ENCODE measurements around the gene OR4F6. TPM values are rescaled to one million over a fixed set of nuclear protein-coding genes. Genes with fewer than 3 reads are reported as not detected.
"Not testable (repeated sequence)": the region's sequence is repeated elsewhere in the genome, so short reads cannot be mapped to it uniquely, and the experiment has no call there.

Gene OR4F6
- total RNA-seq, 2 experiments from 2014 or later, result not detected

- POLR2A ChIA-PET; H3K27ac Mint-ChIP-seq; DNase-seq; H3K9me3 Mint-ChIP-seq; H3K4me3 Mint-ChIP-seq; H3K36me3 Mint-ChIP-seq (ENCODE audit: low read depth); H3K4me1 Mint-ChIP-seq: not testable (repeated sequence)
- CTCF ChIA-PET, result interaction anchor here (0.6 kb wide), 1 partner anchor 10 kb away, joined by 3 read pairs; no protein-coding TSS in a partner anchor
- peaks cover 16% of the 10 kb centered on the region for H3K27me3 Mint-ChIP-seq
These were observed 15.3 kb upstream of the OR4F6 start for GRCh38 chr15:101788001-101788400.

- H3K9me3 Mint-ChIP-seq; H3K36me3 Mint-ChIP-seq (ENCODE audit: low read depth); H3K4me1 Mint-ChIP-seq; POLR2A ChIA-PET; H3K4me3 Mint-ChIP-seq; H3K27ac Mint-ChIP-seq; DNase-seq: not testable (repeated sequence)
- CTCF ChIA-PET, result interaction anchor here (0.6 kb wide), 1 partner anchor 9 kb away, joined by 3 read pairs; no protein-coding TSS in a partner anchor
- H3K27me3 Mint-ChIP-seq, result peaks cover 11% of the 10 kb centered on the region
These were observed 14.6 kb upstream of the OR4F6 start for GRCh38 chr15:101788503-101789269.

- CTCF ChIA-PET, result not testable (repeated sequence)
These were observed 12.6 kb upstream of the OR4F6 start for GRCh38 chr15:101790748-101791147.

DNA sequence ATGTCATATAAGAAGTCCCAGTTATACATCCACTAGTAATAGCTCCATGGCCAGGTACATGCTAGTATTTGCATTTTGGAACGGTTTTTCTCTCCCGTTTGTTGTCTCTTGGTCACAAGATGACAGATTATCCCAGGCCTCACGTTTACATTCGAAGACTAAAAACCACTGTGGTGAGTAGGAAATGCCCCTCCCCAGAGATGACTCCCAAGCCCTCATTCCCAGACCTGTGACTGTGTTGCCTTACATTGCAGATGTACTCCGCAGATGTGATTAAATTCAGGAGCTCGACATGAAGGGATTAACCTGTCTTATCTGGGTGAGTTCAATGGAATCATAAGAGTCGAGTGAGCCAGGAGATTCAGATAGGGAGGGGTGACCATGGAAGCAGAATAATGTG is 9.3 kb upstream of the OR4F6 start:
- H3K9me3 Mint-ChIP-seq; H3K27me3 Mint-ChIP-seq; H3K27ac Mint-ChIP-seq; DNase-seq; H3K4me1 Mint-ChIP-seq; H3K36me3 Mint-ChIP-seq (ENCODE audit: low read depth); CTCF ChIA-PET; POLR2A ChIA-PET; H3K4me3 Mint-ChIP-seq: not testable (repeated sequence)

More at GRCh38 chr15:101790748-101791147, 12.6 kb upstream of the OR4F6 start:
- H3K27me3 Mint-ChIP-seq; DNase-seq; H3K4me3 Mint-ChIP-seq; H3K9me3 Mint-ChIP-seq; H3K27ac Mint-ChIP-seq; H3K36me3 Mint-ChIP-seq (ENCODE audit: low read depth); H3K4me1 Mint-ChIP-seq; POLR2A ChIA-PET: not testable (repeated sequence)

DNA sequence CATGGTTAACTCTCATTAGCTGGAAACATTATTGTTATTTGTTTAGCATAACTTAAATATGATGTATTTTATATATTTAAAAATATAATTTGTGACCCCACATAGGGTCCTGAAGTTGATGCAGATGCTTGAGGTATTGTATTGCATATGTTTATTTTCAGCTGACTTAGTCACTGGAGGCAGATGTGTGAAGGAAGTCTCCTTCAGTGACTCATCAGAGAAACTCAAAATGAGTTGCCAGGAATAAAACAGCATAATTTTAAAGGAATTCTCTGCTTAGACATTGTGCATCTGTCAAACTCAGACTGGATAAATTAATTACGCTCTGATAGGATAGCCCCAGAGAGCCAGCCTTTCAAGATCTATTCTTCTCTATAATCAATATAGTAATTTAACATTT is 7.9 kb upstream of the OR4F6 start:
- no peak for DNase-seq
- no peaks in the 10 kb centered on the region for H3K36me3 Mint-ChIP-seq (ENCODE audit: low read depth)
- H3K27ac Mint-ChIP-seq, result no peak overlapping the region
- ChIA-PET POLR2A (no interaction called here), CTCF (no interaction called here)
- H3K9me3 Mint-ChIP-seq, result no peaks in the 10 kb centered on the region
- H3K4me1 Mint-ChIP-seq, result no peaks in the 10 kb centered on the region
- peaks cover 4% of the 10 kb centered on the region for H3K27me3 Mint-ChIP-seq
- no peak overlapping the region for H3K4me3 Mint-ChIP-seq

- H3K9me3 Mint-ChIP-seq, result no peaks in the 10 kb centered on the region
- no peak for DNase-seq
- peaks cover 4% of the 10 kb centered on the region for H3K27me3 Mint-ChIP-seq
- ChIA-PET POLR2A (no interaction called here), CTCF (interaction anchor here (0.7 to 1.0 kb wide), 2 partner anchors 8 to 157 kb away, joined by 3 read pairs; no protein-coding TSS in a partner anchor)
- no peak overlapping the region for H3K27ac Mint-ChIP-seq
- H3K4me1 Mint-ChIP-seq, result no peaks in the 10 kb centered on the region
- no peaks in the 10 kb centered on the region for H3K36me3 Mint-ChIP-seq (ENCODE audit: low read depth)
- no peak overlapping the region for H3K4me3 Mint-ChIP-seq
These were observed 3.6 kb upstream of the OR4F6 start for GRCh38 chr15:101799665-101800064.

DNA sequence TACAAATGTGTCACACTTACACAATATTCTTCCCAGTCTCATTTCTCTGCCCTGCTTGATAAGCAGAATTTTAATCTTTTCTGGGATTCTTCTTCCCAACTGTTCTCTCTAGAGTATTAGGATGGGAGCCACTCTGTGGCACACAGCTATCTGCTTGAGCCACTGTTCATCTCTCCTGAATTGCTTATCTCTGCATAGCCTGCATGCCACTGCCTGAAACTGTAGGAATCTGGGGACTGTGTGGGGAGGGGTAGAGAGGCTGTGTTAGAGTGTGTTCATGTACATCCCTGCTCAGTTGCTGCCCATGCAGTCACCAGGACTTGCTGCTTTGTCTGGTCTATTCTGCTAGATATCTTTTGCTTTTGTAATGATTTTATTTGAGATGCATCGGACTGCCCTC is 2.3 kb upstream of the OR4F6 start:
- CTCF ChIA-PET, result no interaction called here
- H3K36me3 Mint-ChIP-seq (ENCODE audit: low read depth), result no peaks in the 10 kb centered on the region
- POLR2A ChIA-PET, result no interaction called here
- DNase-seq, result no peak
- H3K4me1 Mint-ChIP-seq, result no peaks in the 10 kb centered on the region
- H3K9me3 Mint-ChIP-seq, result no peaks in the 10 kb centered on the region
- no peak overlapping the region for H3K4me3 Mint-ChIP-seq
- no peak overlapping the region for H3K27ac Mint-ChIP-seq
- peaks cover 9% of the 10 kb centered on the region for H3K27me3 Mint-ChIP-seq

DNA sequence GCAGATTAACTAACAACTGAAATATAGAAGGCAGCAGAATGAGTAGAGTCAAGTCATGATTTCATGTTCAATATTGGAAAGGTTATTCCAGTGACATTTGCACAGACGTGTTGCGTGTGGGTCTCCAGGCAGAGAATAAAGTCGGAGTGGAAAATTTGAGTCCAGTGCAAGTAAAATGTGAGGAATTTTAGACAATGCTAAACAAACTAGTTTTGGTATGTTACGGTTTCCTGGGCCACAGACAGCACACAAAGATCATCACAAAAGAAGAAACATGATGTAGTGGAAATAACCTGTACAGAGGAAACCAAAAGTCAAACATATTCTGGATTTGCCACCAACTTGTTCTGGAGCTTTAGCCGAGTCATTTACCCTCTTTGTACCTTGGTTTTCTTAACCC is 367 bp downstream of the OR4F6 start:
- Mint-ChIP-seq H3K9me3 (no peaks in the 10 kb centered on the region), H3K4me1 (no peaks in the 10 kb centered on the region), H3K36me3 (ENCODE audit: low read depth) (no peaks in the 10 kb centered on the region), H3K27me3 (peaks cover 5% of the 10 kb centered on the region), H3K4me3 (no peak overlapping the region), H3K27ac (no peak overlapping the region)
- DNase-seq, result no peak
- POLR2A ChIA-PET, result no interaction called here
- CTCF ChIA-PET, result no interaction called here

- POLR2A ChIA-PET, result no interaction called here
- Mint-ChIP-seq H3K4me3 (no peak overlapping the region), H3K27ac (no peak overlapping the region), H3K4me1 (no peaks in the 10 kb centered on the region), H3K27me3 (peaks cover 5% of the 10 kb centered on the region), H3K36me3 (ENCODE audit: low read depth) (no peaks in the 10 kb centered on the region), H3K9me3 (no peaks in the 10 kb centered on the region)
- CTCF ChIA-PET, result no interaction called here
- DNase-seq, result no peak
These were observed 1.1 kb downstream of the OR4F6 start for GRCh38 chr15:101804375-101804774.

GRCh38 chr15:101804941-101805340 is 1.6 kb downstream of the OR4F6 start:
- peaks cover 9% of the 10 kb centered on the region for H3K27me3 Mint-ChIP-seq
- CTCF ChIA-PET, result no interaction called here
- H3K36me3 Mint-ChIP-seq (ENCODE audit: low read depth), result no peaks in the 10 kb centered on the region
- POLR2A ChIA-PET, result no interaction called here
- no peak for DNase-seq
- no peaks in the 10 kb centered on the region for H3K9me3 Mint-ChIP-seq
- H3K4me3 Mint-ChIP-seq, result no peak overlapping the region
- H3K4me1 Mint-ChIP-seq, result no peaks in the 10 kb centered on the region
- H3K27ac Mint-ChIP-seq, result no peak overlapping the region

DNA sequence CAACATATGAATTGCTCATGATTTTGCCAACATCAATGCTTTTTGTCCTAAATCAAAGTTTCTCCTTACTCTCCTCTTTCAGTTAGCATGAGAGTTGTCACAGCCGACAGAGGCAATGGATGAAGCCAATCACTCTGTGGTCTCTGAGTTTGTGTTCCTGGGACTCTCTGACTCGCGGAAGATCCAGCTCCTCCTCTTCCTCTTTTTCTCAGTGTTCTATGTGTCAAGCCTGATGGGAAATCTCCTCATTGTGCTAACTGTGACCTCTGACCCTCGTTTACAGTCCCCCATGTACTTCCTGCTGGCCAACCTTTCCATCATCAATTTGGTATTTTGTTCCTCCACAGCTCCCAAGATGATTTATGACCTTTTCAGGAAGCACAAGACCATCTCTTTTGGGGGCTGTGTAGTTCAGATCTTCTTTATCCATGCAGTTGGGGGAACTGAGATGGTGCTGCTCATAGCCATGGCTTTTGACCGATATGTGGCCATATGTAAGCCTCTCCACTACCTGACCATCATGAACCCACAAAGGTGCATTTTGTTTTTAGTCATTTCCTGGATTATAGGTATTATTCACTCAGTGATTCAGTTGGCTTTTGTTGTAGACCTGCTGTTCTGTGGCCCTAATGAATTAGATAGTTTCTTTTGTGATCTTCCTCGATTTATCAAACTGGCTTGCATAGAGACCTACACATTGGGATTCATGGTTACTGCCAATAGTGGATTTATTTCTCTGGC is 2.5 kb downstream of the OR4F6 start:
- no peak overlapping the region for H3K27ac Mint-ChIP-seq
- no peak overlapping the region for H3K4me3 Mint-ChIP-seq

GRCh38 chr15:101807345-101807945 is 4.1 kb downstream of the OR4F6 start:
- Mint-ChIP-seq H3K27ac (no peak overlapping the region), H3K36me3 (ENCODE audit: low read depth) (no peaks in the 10 kb centered on the region), H3K9me3 (no peaks in the 10 kb centered on the region), H3K4me3 (no peak overlapping the region), H3K4me1 (no peaks in the 10 kb centered on the region), H3K27me3 (peaks cover 9% of the 10 kb centered on the region)
- DNase-seq, result no peak
- POLR2A ChIA-PET, result no interaction called here
- CTCF ChIA-PET, result interaction anchor here (0.7 kb wide), 1 partner anchor 8 kb away, joined by 3 read pairs; no protein-coding TSS in a partner anchor

More for the DNA sequence above, 2.5 kb downstream of the OR4F6 start:
- DNase-seq, result no peak
- Mint-ChIP-seq H3K27me3 (peaks cover 9% of the 10 kb centered on the region), H3K4me1 (no peaks in the 10 kb centered on the region), H3K9me3 (no peaks in the 10 kb centered on the region), H3K36me3 (ENCODE audit: low read depth) (no peaks in the 10 kb centered on the region)
- CTCF ChIA-PET, result no interaction called here
- POLR2A ChIA-PET, result no interaction called here

- DNase-seq, result no peak
- ChIA-PET POLR2A (no interaction called here), CTCF (no interaction called here)
- Mint-ChIP-seq H3K9me3 (no peaks in the 10 kb centered on the region), H3K36me3 (ENCODE audit: low read depth) (no peaks in the 10 kb centered on the region), H3K4me3 (no peak overlapping the region), H3K27me3 (peaks cover 12% of the 10 kb centered on the region), H3K4me1 (no peaks in the 10 kb centered on the region), H3K27ac (no peak overlapping the region)
These were observed 4.9 kb downstream of the OR4F6 start for GRCh38 chr15:101808201-101808600.

All from activated CD4-positive, alpha-beta T cell treated with anti-CD3 and anti-CD28 coated beads, Interleukin-2, amount 10 ng/mL, durations not matched to agents 7 days and 5 days (primary cell).